ENCODE results near the gene ATXN7L1. TPM values are rescaled to one million over a fixed set of nuclear protein-coding genes. Genes with fewer than 3 reads are reported as not detected.

Gene ATXN7L1
- total RNA-seq, 1 experiment from 2014 or later = 24.3 TPM

GRCh38 chr7:105877736-105878135, 1.3 kb upstream of the ATXN7L1 start:
- no peak overlapping the region for H4K91ac ChIP-seq (ENCODE audit: insufficient read length, low read depth, low read length)
- H4K8ac ChIP-seq (replicated peaks; ENCODE audit: insufficient read length, low read depth, low read length) = no peak overlapping the region
- no peak overlapping the region for H4K5ac ChIP-seq (ENCODE audit: insufficient read length, low read depth, low read length)
- H2BK5ac ChIP-seq (ENCODE audit: insufficient read length, low read length) = no peak overlapping the region
- DNase-seq = no peak
- H3T11ph ChIP-seq (ENCODE audit: low read length) = no peak overlapping the region
- H3K27ac ChIP-seq (ENCODE audit: insufficient read length, low read depth, low read length) = no peak overlapping the region
- H3K14ac ChIP-seq (ENCODE audit: insufficient read depth, low read length) = no peak overlapping the region
- no peak overlapping the region for H2BK15ac ChIP-seq (ENCODE audit: low read depth, low read length)
- no peaks in the 10 kb centered on the region for H3K9me3 ChIP-seq (ENCODE audit: control insufficient read depth, low read depth, low read length)
- H2BK20ac ChIP-seq (ENCODE audit: low read depth, low read length, poor library complexity, severe bottlenecking) = no peak overlapping the region
- peak overlapping the region; percentile 17 for H3K9ac ChIP-seq (ENCODE audit: extremely low read depth, insufficient read length, low read length)
- Mint-ChIP-seq H3K4me3 (peak overlapping the region; percentile 77 to 94), H3K27me3 (ENCODE audit: low read depth) (peaks cover 21% of the 10 kb centered on the region), H3K36me3 (ENCODE audit: insufficient read depth in 1 of 3, low read depth in 3 of 3) (peaks cover 14 to 20% (median 20%) of the 10 kb centered on the region in 3 experiments), H3K27ac (no peak overlapping the region), H3K4me1 (peaks cover 34 to 36% of the 10 kb centered on the region in 2 experiments), H3K9me3 (peaks cover 0 to under 1% of the 10 kb centered on the region in 2 experiments; a peak in 1 of 5 replicates)
- peaks cover 3% of the 10 kb centered on the region; the same call in 1 of the 2 replicates for H3K79me2 ChIP-seq (ENCODE audit: insufficient read depth, low read length)
- H2BK120ac ChIP-seq (ENCODE audit: low read depth, low read length, poor library complexity, severe bottlenecking) = no peak overlapping the region
- H3K18ac ChIP-seq (ENCODE audit: insufficient read length, low read depth, low read length) = no peak overlapping the region
- H3K79me1 ChIP-seq (ENCODE audit: insufficient read depth, low read depth, low read length, poor library complexity, severe bottlenecking) = no peaks in the 10 kb centered on the region
- no peaks in the 10 kb centered on the region for H4K20me1 ChIP-seq (ENCODE audit: control insufficient read depth, insufficient read depth, insufficient read length)
- peaks cover 3% of the 10 kb centered on the region; the same call in 1 of the 2 replicates for H3K27me3 ChIP-seq (ENCODE audit: insufficient read depth, low read length)
- H3K4me1 ChIP-seq (ENCODE audit: insufficient read depth, low read length) = peaks cover 10% of the 10 kb centered on the region
- H2AFZ ChIP-seq (ENCODE audit: low read length) = no peak overlapping the region
- no peak overlapping the region for H3K23ac ChIP-seq (ENCODE audit: insufficient read length, low read depth, low read length)
- TF ChIP-seq CTCF (conservative IDR thresholded peaks at IDR 0.05) = no peak
- WGBS (ENCODE audit: extremely low coverage, insufficient read length, low lambda C conversion rate) = no CpG with 5 or more reads among the region's 10 CpGs
- no peak overlapping the region for H2BK12ac ChIP-seq (ENCODE audit: insufficient read length, low read depth, low read length)
- no peak overlapping the region for H3K4ac ChIP-seq (ENCODE audit: low read depth, low read length)
- peaks cover 19% of the 10 kb centered on the region for H3K23me2 ChIP-seq (ENCODE audit: insufficient read length, low read depth, low read length, poor library complexity, severe bottlenecking)
- no peak overlapping the region for H2AK5ac ChIP-seq (ENCODE audit: insufficient read length, low read length)
- H3K4me2 ChIP-seq (ENCODE audit: insufficient read depth, insufficient read length, low read length) = peak overlapping the region; percentile 87
- H3K56ac ChIP-seq (ENCODE audit: insufficient read length, low read depth, low read length) = no peak overlapping the region
